WTC11 (cell line): ENCODE measurements around the gene METTL6. TPM values are rescaled to one million over a fixed set of nuclear protein-coding genes. Genes with fewer than 3 reads are reported as not detected.

Experiments used
- ATAC-seq: fragments of 200-7000 bp; cut with Tn5 transposase; 2 replicates; pipeline ENCODE4 v1.10.0; 2021; ENCODE audit warnings: mild to moderate bottlenecking, moderate library complexity
- CTCF ChIA-PET: fragments of 300-600 bp; sonication (Branson Sonifier 250); formaldehyde crosslinking; loops from one replicate; lab custom pipeline; 2021; ENCODE audit warnings: antibody characterized with exemption; lab: Charles Lee
- POLR2A ChIA-PET: fragments of 350-600 bp; sonication (Branson Sonifier 250); formaldehyde crosslinking; loops from one replicate; lab custom pipeline; 2021; ENCODE audit warnings: antibody characterized with exemption; lab: Charles Lee
- DNase-seq: peaks from one replicate; pipeline ENCODE4 v3.0.0; 2021; ENCODE audit warnings: low spot score
- H3K27ac Mint-ChIP-seq: 2 replicates; pipeline ENCODE4 v1.8.0; 2021; ENCODE audit warnings: mixed read lengths
- H3K27me3 Mint-ChIP-seq: 2 replicates; pipeline ENCODE4 v1.8.0; 2021; ENCODE audit warnings: low read depth, mild to moderate bottlenecking, moderate library complexity, mixed read lengths
- H3K36me3 Mint-ChIP-seq: 2 replicates; pipeline ENCODE4 v1.8.0; 2021; ENCODE audit warnings: mixed read lengths
- H3K4me1 Mint-ChIP-seq: 2 replicates; pipeline ENCODE4 v1.8.0; 2022; ENCODE audit warnings: mixed read lengths
- H3K4me3 Mint-ChIP-seq: 2 replicates; pipeline ENCODE4 v1.8.0; 2021; ENCODE audit warnings: mild to moderate bottlenecking, moderate library complexity, mixed read lengths
- H3K9me3 Mint-ChIP-seq: 2 replicates; pipeline ENCODE4 v1.8.0; 2021; ENCODE audit warnings: mixed read lengths
- ATF2 ChIP-seq: sonication (generic); formaldehyde crosslinking; IDR thresholded peaks from 2 replicates; pipeline ENCODE4 v1.8.1; 2022; ENCODE audit warnings: low read depth, missing genetic modification reagents, borderline replicate concordance
- ATF6 ChIP-seq: sonication (generic); formaldehyde crosslinking; IDR thresholded peaks from 2 replicates; pipeline ENCODE4 v1.8.1; 2023; ENCODE audit warnings: mild to moderate bottlenecking, missing genetic modification reagents
- CDX4 ChIP-seq: fragments of 250-450 bp; sonication (Bioruptor Pico); IDR thresholded peaks from 2 replicates; pipeline ENCODE4 v1.9.0; 2021; ENCODE audit warnings: moderate library complexity, mild to moderate bottlenecking, inconsistent platforms, borderline replicate concordance
- E2F4 ChIP-seq: sonication (generic); formaldehyde crosslinking; IDR thresholded peaks from 2 replicates; pipeline ENCODE4 v1.8.1; 2022; ENCODE audit warnings: low read depth, mild to moderate bottlenecking, moderate library complexity, missing genetic modification reagents, borderline replicate concordance
- FOXP4 ChIP-seq: sonication (generic); formaldehyde crosslinking; IDR thresholded peaks from 2 replicates; pipeline ENCODE4 v1.8.0; 2022; ENCODE audit warnings: mild to moderate bottlenecking, missing genetic modification reagents
- HMGA2 ChIP-seq: fragments of 250-450 bp; sonication (Bioruptor Pico); IDR thresholded peaks from 2 replicates; pipeline ENCODE4 v1.4.0; 2021; ENCODE audit warnings: mild to moderate bottlenecking, moderate library complexity
- HMGXB4 ChIP-seq: sonication (generic); formaldehyde crosslinking; IDR thresholded peaks from 2 replicates; pipeline ENCODE4 v1.8.1; 2023; ENCODE audit warnings: mild to moderate bottlenecking, moderate library complexity, missing genetic modification reagents
- JUN ChIP-seq: sonication (generic); formaldehyde crosslinking; IDR thresholded peaks from 2 replicates; pipeline ENCODE4 v1.8.0; 2023; ENCODE audit warnings: mild to moderate bottlenecking, missing genetic modification reagents
- MAX ChIP-seq: sonication (generic); formaldehyde crosslinking; IDR thresholded peaks from 2 replicates; pipeline ENCODE4 v1.8.0; 2022; ENCODE audit warnings: mild to moderate bottlenecking, missing genetic modification reagents
- MYBL2 ChIP-seq: sonication (generic); formaldehyde crosslinking; IDR thresholded peaks from 2 replicates; pipeline ENCODE4 v1.8.1; 2023; ENCODE audit warnings: mild to moderate bottlenecking, moderate library complexity, missing genetic modification reagents
- NFYB ChIP-seq: sonication (generic); formaldehyde crosslinking; conservative IDR thresholded peaks from 2 replicates; pipeline ENCODE4 v1.8.0; 2022; ENCODE audit warnings: low read depth, missing genetic modification reagents
- NR3C1 ChIP-seq: sonication (generic); formaldehyde crosslinking; conservative IDR thresholded peaks from 2 replicates; pipeline ENCODE4 v1.8.1; 2023; ENCODE audit warnings: low read depth, mild to moderate bottlenecking, missing genetic modification reagents
- RORB ChIP-seq: fragments of 250-450 bp; sonication (Bioruptor Pico); IDR thresholded peaks from 2 replicates; pipeline ENCODE4 v1.9.0; 2021; ENCODE audit warnings: mild to moderate bottlenecking
- SMAD3 ChIP-seq: sonication (generic); formaldehyde crosslinking; IDR thresholded peaks from 2 replicates; pipeline ENCODE4 v1.8.0; 2022; ENCODE audit warnings: missing genetic modification reagents, mild to moderate bottlenecking, borderline replicate concordance
- SMAD4 ChIP-seq: sonication (generic); formaldehyde crosslinking; IDR thresholded peaks from 2 replicates; pipeline ENCODE4 v1.8.0; 2022; ENCODE audit warnings: mild to moderate bottlenecking, missing genetic modification reagents
- ZNF263 ChIP-seq: sonication (generic); formaldehyde crosslinking; IDR thresholded peaks from 2 replicates; pipeline ENCODE4 v1.8.1; 2022; ENCODE audit warnings: low read depth, mild to moderate bottlenecking, moderate library complexity, missing genetic modification reagents
- ZNF423 ChIP-seq: fragments of 250-450 bp; sonication (Bioruptor Pico); IDR thresholded peaks from 2 replicates; pipeline ENCODE4 v2.1.2; 2022; ENCODE audit warnings: mild to moderate bottlenecking, moderate library complexity
- ZNF532 ChIP-seq: fragments of 250-450 bp; sonication (Bioruptor Pico); IDR thresholded peaks from 2 replicates; pipeline ENCODE4 v1.9.0; 2021; ENCODE audit warnings: mild to moderate bottlenecking, borderline replicate concordance
- total RNA-seq: library from RNA; stranded (reverse); gene quantifications from 3 replicates; pipeline ENCODE4 v1.2.3, GENCODE V29; 2021

The METTL6 gene
- total RNA-seq, 1 experiment from 2014 or later: 13.7 TPM

GRCh38 chr3:15403495-15403894 lies 23.8 kb downstream of the METTL6 start (continued):
- TF ChIP-seq HMGA2: no peak
- no peak for TF ChIP-seq FOXP4 (CRISPR knock-in tag)

- Mint-ChIP-seq H3K27ac (no peak overlapping the region), H3K36me3 (peaks cover 12% of the 10 kb centered on the region), H3K4me3 (no peak overlapping the region), H3K27me3 (peaks cover 7% of the 10 kb centered on the region; the same call in 1 of the 2 replicates), H3K4me1 (no peaks in the 10 kb centered on the region), H3K9me3 (peaks cover 11% of the 10 kb centered on the region)
- POLR2A ChIA-PET: no interaction called here
- no peak for ATAC-seq
- no peak for DNase-seq
- TF ChIP-seq NFYB (CRISPR knock-in tag) (no peak), E2F4 (CRISPR knock-in tag) (no peak), HMGXB4 (CRISPR knock-in tag) (no peak), NR3C1 (CRISPR knock-in tag) (no peak), ATF6 (CRISPR knock-in tag) (no peak), ATF2 (CRISPR knock-in tag) (no peak), ZNF423 (CRISPR knock-in tag) (no peak)
- CTCF ChIA-PET: no interaction called here
Observed at GRCh38 chr3:15401936-15402335, 25.4 kb downstream of the METTL6 start.

GRCh38 chr3:15399970-15400369 lies 27.4 kb downstream of the METTL6 start:
- CTCF ChIA-PET: interaction anchor here (0.5 to 1.5 kb wide), 3 partner anchors 37 to 132 kb away, joined by 3 to 6 read pairs (median 4); no protein-coding TSS in a partner anchor
- no peak for TF ChIP-seq SMAD4 (CRISPR knock-in tag)
- no peak for TF ChIP-seq ZNF532 (CRISPR knock-in tag)
- no peak for TF ChIP-seq MYBL2
- no peak for TF ChIP-seq JUN (CRISPR knock-in tag)
- TF ChIP-seq SMAD3 (CRISPR knock-in tag): no peak
- TF ChIP-seq NFYB (CRISPR knock-in tag): no peak
- TF ChIP-seq MAX: no peak
- no peak for TF ChIP-seq CDX4 (CRISPR knock-in tag)
- no peak for TF ChIP-seq RORB (CRISPR knock-in tag)
- TF ChIP-seq ZNF263: no peak

More at GRCh38 chr3:15399970-15400369, 27.4 kb downstream of the METTL6 start:
- Mint-ChIP-seq H3K9me3 (peaks cover 29% of the 10 kb centered on the region), H3K27ac (no peak overlapping the region), H3K36me3 (peaks cover 27% of the 10 kb centered on the region), H3K4me1 (no peaks in the 10 kb centered on the region), H3K27me3 (peaks cover 20% of the 10 kb centered on the region), H3K4me3 (no peak overlapping the region)
- POLR2A ChIA-PET: no interaction called here
- DNase-seq: no peak
- no peak for ATAC-seq
